ENCODE data around the gene TNS1.

The TNS1 gene

DNA sequence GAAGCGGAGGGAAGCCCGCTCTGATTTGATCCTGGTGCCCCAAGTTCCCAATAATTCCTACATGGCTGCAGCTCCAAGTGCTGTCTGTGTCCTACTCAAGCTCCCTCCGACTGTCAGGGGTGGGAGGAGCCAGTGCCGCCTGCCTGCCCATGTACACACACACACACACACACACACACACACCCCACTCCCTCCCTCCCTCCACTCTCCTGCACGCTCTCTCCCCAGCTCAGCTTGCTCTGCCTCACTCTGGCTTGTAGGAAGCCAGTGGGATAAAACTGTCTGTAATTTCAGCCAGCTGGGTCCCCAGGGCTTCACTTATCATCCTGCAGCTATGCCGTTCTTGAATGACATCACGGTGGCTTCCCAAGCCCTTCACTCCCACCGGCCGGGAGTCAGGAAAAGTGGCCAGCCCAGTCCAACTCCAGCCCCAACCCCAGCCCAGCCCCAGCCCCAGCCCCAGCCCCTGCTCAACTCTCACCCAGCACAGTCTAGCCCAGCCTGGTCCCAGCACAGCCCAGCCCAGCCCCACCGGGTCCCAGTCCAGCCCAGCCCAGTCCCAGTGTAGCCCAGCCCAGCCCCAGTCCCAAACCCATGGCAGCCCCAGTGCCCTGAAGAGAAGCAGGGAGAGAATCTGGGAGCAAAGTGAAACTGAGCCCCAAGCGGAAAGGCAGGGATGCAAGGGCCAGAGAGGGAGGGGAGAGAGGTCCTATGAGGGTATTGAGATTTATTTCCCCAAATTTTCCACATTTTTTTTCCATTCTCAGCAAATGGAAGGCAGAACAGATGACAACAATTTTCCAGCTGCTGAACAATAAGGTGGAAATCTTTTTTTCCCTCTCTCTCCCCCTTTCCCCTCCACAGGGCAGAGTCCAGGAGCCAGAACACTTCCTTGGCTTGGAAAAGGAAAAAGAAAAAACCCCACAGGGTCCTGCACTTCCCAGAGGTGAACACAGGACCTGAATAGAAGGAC lies 144.0 kb downstream of the TNS1 start:
- peak; percentile 26 for DNase-seq (ENCODE audit: low read depth)
- no peak for TF ChIP-seq CTCF (IDR thresholded peaks at IDR 0.05; ENCODE audit: insufficient read depth, low read depth, low read length, missing control alignments)
- H3K4me3 ChIP-seq (ENCODE audit: low read length) = no peak overlapping the region

- no peak for TF ChIP-seq CTCF (IDR thresholded peaks at IDR 0.05; ENCODE audit: insufficient read depth, low read depth, low read length, missing control alignments)
- H3K4me3 ChIP-seq (ENCODE audit: low read length) = no peak overlapping the region
- no peak for DNase-seq (ENCODE audit: low read depth)
Measured at GRCh38 chr2:217857624-217858506, 144.9 kb downstream of the TNS1 start.

GRCh38 chr2:217856871-217857270 lies 145.9 kb downstream of the TNS1 start:
- H3K4me3 ChIP-seq (ENCODE audit: low read length) = no peak overlapping the region
- no peak for TF ChIP-seq CTCF (IDR thresholded peaks at IDR 0.05; ENCODE audit: insufficient read depth, low read depth, low read length, missing control alignments)
- no peak for DNase-seq (ENCODE audit: low read depth)

- H3K4me3 ChIP-seq (ENCODE audit: low read length) = no peak overlapping the region
- no peak for TF ChIP-seq CTCF (IDR thresholded peaks at IDR 0.05; ENCODE audit: insufficient read depth, low read depth, low read length, missing control alignments)
- DNase-seq (ENCODE audit: low read depth) = no peak
Measured at GRCh38 chr2:217856159-217856558, 146.6 kb downstream of the TNS1 start.

GRCh38 chr2:217854684-217855420 lies 147.9 kb downstream of the TNS1 start:
- no peak overlapping the region for H3K4me3 ChIP-seq (ENCODE audit: low read length)
- no peak for DNase-seq (ENCODE audit: low read depth)
- TF ChIP-seq CTCF (IDR thresholded peaks at IDR 0.05; ENCODE audit: insufficient read depth, low read depth, low read length, missing control alignments) = no peak

DNA sequence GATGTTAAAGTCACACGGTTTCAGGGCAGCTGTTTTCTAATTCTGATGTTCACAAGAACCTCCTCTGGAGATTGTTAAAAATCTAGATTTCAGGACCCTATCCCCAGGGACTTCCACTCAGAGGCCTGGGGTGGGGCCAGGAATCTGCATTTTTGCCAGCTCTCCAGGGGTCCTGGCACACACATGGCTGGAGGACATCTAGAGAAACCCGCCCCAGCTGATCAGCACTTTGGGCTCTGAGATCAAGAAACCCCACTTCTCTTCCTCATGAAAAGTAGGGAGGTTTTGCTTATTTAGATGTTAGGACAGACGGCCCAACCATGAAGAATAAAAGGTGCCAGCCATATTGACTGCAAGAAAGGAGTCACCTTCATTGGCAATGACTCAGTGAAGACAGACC lies 148.8 kb downstream of the TNS1 start:
- TF ChIP-seq CTCF (IDR thresholded peaks at IDR 0.05; ENCODE audit: insufficient read depth, low read depth, low read length, missing control alignments) = no peak
- DNase-seq (ENCODE audit: low read depth) = no peak
- no peak overlapping the region for H3K4me3 ChIP-seq (ENCODE audit: low read length)

All from epithelial cell of esophagus (primary cell).